Parathyroid adenoma (tissue), 2 donors: ENCODE measurements around the gene TSPYL1.
"Not testable (repeated sequence)": the region's sequence is repeated elsewhere in the genome, so short reads cannot be mapped to it uniquely, and the experiment has no call there.

ENCODE experiments used
- H2AFZ ChIP-seq: fragments of 300-600 bp; sonication (generic); one replicate; pipeline ENCODE4 v1.7.0; 2017; ENCODE audit warnings: antibody characterized with exemption, mild to moderate bottlenecking
- H3K27ac ChIP-seq: fragments of 300-600 bp; sonication (generic); one replicate; pipeline ENCODE4 v1.7.0; 2017
- H3K27me3 ChIP-seq: fragments of 300-600 bp; sonication (generic); one replicate; pipeline ENCODE4 v1.7.0; 2017; ENCODE audit warnings: low read length; ENCODE audit not compliant: control insufficient read depth, insufficient read depth
- H3K36me3 ChIP-seq: fragments of 300-600 bp; sonication (generic); one replicate; pipeline ENCODE4 v1.7.0; 2017; ENCODE audit warnings: low read length; ENCODE audit not compliant: control insufficient read depth, insufficient read depth
- H3K4me1 ChIP-seq: fragments of 300-600 bp; sonication (generic); one replicate; pipeline ENCODE4 v1.7.0; 2017; ENCODE audit warnings: control low read depth
- H3K4me2 ChIP-seq: fragments of 300-600 bp; sonication (generic); one replicate; pipeline ENCODE4 v1.7.0; 2017; ENCODE audit warnings: low read length
- H3K4me3 ChIP-seq: fragments of 300-600 bp; sonication (generic); one replicate; pipeline ENCODE4 v1.7.0; 2017; ENCODE audit warnings: low read depth, low read length
- H3K79me2 ChIP-seq: fragments of 300-600 bp; sonication (generic); one replicate; pipeline ENCODE4 v1.7.0; 2017; ENCODE audit warnings: control low read depth
- H3K9ac ChIP-seq: fragments of 300-600 bp; sonication (generic); one replicate; pipeline ENCODE4 v1.7.0; 2017; ENCODE audit warnings: mild to moderate bottlenecking
- H3K9me3 ChIP-seq: fragments of 300-600 bp; sonication (generic); one replicate; pipeline ENCODE4 v1.7.0; 2017; ENCODE audit warnings: low read length; ENCODE audit not compliant: control insufficient read depth
- TF ChIP-seq, protein P1 (sequence below): fragments of 300-600 bp; sonication (generic); IDR thresholded peaks from one replicate; pipeline ENCODE4 v1.7.0; 2017; ENCODE audit warnings: antibody characterized with exemption, mild to moderate bottlenecking
- donor health status: primary hyperparathyroidism.

TSPYL1 gene

GRCh38 chr6:116326996-116327395, 47.3 kb upstream of the TSPYL1 start:
- TF ChIP-seq, protein P1, sequence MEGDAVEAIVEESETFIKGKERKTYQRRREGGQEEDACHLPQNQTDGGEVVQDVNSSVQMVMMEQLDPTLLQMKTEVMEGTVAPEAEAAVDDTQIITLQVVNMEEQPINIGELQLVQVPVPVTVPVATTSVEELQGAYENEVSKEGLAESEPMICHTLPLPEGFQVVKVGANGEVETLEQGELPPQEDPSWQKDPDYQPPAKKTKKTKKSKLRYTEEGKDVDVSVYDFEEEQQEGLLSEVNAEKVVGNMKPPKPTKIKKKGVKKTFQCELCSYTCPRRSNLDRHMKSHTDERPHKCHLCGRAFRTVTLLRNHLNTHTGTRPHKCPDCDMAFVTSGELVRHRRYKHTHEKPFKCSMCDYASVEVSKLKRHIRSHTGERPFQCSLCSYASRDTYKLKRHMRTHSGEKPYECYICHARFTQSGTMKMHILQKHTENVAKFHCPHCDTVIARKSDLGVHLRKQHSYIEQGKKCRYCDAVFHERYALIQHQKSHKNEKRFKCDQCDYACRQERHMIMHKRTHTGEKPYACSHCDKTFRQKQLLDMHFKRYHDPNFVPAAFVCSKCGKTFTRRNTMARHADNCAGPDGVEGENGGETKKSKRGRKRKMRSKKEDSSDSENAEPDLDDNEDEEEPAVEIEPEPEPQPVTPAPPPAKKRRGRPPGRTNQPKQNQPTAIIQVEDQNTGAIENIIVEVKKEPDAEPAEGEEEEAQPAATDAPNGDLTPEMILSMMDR: no peak
- H3K9ac ChIP-seq: no peak overlapping the region
- H3K36me3 ChIP-seq: no peaks in the 10 kb centered on the region
- no peaks in the 10 kb centered on the region for H3K4me1 ChIP-seq
- H3K4me3 ChIP-seq: no peak overlapping the region
- H3K9me3 ChIP-seq: no peaks in the 10 kb centered on the region
- H3K4me2 ChIP-seq: no peak overlapping the region
- H3K27ac ChIP-seq: no peak overlapping the region
- no peak overlapping the region for H2AFZ ChIP-seq
- no peaks in the 10 kb centered on the region for H3K79me2 ChIP-seq
- no peaks in the 10 kb centered on the region for H3K27me3 ChIP-seq

DNA sequence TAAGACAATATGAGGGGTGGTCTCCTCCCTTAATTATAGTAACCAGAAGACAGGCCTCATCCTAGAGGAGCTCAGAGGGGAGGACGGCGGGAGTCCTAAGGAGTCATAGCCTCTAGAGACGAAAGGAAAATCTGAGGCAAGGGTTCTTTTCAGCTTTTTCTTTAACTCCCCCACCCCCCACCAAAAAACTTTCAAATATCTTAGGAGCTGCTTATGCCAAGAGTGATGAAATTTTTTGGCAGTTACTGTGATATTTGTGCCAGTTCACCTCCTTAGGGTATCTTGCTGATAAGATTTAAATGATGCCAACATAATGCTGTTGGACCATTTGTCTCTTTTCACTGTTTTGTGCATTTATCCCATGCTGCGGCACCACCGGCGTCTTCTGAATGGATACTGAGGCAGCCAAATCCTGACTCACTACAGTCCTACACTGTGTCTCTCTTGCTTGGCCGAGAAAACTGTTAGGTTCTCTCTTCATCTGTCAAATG, 46.5 kb upstream of the TSPYL1 start:
- H3K36me3 ChIP-seq: no peaks in the 10 kb centered on the region
- no peak overlapping the region for H2AFZ ChIP-seq
- TF ChIP-seq, protein P1: no peak
- no peak overlapping the region for H3K4me2 ChIP-seq
- H3K4me3 ChIP-seq: no peak overlapping the region
- H3K79me2 ChIP-seq: no peaks in the 10 kb centered on the region
- no peaks in the 10 kb centered on the region for H3K4me1 ChIP-seq
- H3K27me3 ChIP-seq: no peaks in the 10 kb centered on the region
- no peak overlapping the region for H3K9ac ChIP-seq
- H3K27ac ChIP-seq: no peak overlapping the region
- no peaks in the 10 kb centered on the region for H3K9me3 ChIP-seq

DNA sequence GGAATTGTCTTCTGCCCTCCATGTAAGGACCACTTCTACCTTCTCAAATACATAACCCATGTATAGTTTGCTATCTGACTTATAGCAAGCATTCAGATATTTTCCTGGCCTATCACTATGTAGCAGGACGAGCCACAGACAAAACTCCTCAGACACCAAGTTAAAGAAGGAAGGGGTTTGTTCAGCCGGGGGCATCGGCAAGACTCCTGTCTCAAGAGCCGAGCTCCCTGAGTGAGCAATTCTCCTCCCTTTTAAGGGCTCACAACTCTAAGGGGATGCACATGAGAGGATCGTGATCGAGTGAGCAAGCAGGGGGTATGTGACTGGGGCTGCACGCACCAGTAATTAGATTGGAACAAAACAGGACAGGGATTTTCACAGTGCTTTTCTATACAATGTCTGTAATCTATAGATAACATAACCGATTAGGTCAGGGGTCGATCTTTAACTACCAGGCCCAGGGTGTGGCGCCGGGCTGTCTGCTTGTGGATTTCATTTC, 46.0 kb upstream of the TSPYL1 start:
- not testable (repeated sequence) for H3K9ac ChIP-seq, H3K79me2 ChIP-seq, H3K4me3 ChIP-seq, H3K9me3 ChIP-seq, H3K36me3 ChIP-seq, H2AFZ ChIP-seq, H3K4me1 ChIP-seq, H3K27ac ChIP-seq, H3K4me2 ChIP-seq, H3K27me3 ChIP-seq

DNA sequence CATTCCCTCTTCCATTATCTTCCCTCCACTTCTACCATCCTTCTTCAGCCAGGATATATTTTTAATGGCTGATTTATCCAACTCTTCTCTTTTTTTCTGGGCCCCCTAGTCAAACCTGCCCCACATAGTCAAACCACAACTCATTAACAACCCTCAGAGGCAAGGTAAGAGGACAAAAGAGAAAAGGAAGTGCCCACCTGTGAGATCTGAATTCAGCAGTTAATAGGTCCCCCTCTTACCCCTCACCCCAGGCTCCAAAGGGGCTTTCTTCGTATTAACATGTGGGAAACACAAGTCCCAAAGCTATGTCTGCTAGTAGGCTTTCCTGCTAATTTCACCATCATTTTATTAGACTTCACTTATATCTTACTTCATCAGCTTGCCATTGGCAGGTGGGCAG, 44.1 kb upstream of the TSPYL1 start:
- TF ChIP-seq, protein P1: no peak
- no peaks in the 10 kb centered on the region for H3K36me3 ChIP-seq
- H3K79me2 ChIP-seq: no peaks in the 10 kb centered on the region
- H2AFZ ChIP-seq: no peak overlapping the region
- no peaks in the 10 kb centered on the region for H3K4me1 ChIP-seq
- H3K27me3 ChIP-seq: no peaks in the 10 kb centered on the region
- H3K4me3 ChIP-seq: no peak overlapping the region
- H3K4me2 ChIP-seq: no peak overlapping the region
- no peak overlapping the region for H3K27ac ChIP-seq
- no peak overlapping the region for H3K9ac ChIP-seq
- no peaks in the 10 kb centered on the region for H3K9me3 ChIP-seq

DNA sequence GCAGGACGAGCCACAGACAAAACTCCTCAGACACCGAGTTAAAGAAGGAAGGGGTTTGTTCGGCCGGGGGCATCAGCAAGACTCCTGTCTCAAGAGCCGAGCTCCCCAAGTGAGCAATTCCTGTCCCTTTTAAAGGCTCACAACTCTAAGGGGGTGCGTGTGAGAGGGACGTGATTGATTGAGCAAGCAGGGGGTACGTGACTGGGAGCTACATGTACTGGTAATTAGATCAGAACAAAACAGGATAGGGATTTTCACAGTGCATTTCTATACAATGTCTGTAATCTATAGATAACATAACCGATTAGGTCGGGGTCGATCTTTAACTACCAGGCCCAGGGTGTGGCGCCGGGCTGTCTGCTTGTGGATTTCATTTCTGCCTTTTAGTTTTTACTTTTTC, 42.2 kb upstream of the TSPYL1 start:
- not testable (repeated sequence) for H3K4me3 ChIP-seq, H3K4me1 ChIP-seq, H3K9ac ChIP-seq, H3K79me2 ChIP-seq, H3K27me3 ChIP-seq, H3K27ac ChIP-seq, H3K9me3 ChIP-seq, H2AFZ ChIP-seq, H3K4me2 ChIP-seq, H3K36me3 ChIP-seq

- Histone ChIP-seq H3K4me1 (no peaks in the 10 kb centered on the region), H3K4me3 (no peak overlapping the region), H3K27ac (no peak overlapping the region), H3K4me2 (no peak overlapping the region), H3K9me3 (no peaks in the 10 kb centered on the region), H3K9ac (no peak overlapping the region), H3K27me3 (no peaks in the 10 kb centered on the region), H3K36me3 (no peaks in the 10 kb centered on the region), H2AFZ (no peak overlapping the region), H3K79me2 (no peaks in the 10 kb centered on the region)
- TF ChIP-seq, protein P1: no peak
These were observed 37.2 kb upstream of the TSPYL1 start for GRCh38 chr6:116316772-116317467.
